AG08396 (cell line): ENCODE results near the gene MXI1.

Experiments used
- DNase-seq: peaks from one replicate; pipeline ENCODE4 v3.0.0; 2012; ENCODE audit warnings: low spot score, mixed read lengths

Gene MXI1

GRCh38 chr10:110274647-110275046, 67.2 kb downstream of the MXI1 start:
- no peak for DNase-seq

- no peak for DNase-seq
Measured at GRCh38 chr10:110275128-110275729, 67.8 kb downstream of the MXI1 start.

GRCh38 chr10:110276603-110277002, 69.2 kb downstream of the MXI1 start:
- DNase-seq: no peak

- no peak for DNase-seq
Measured at GRCh38 chr10:110277591-110277990, 70.2 kb downstream of the MXI1 start.

GRCh38 chr10:110278562-110279406, 71.4 kb downstream of the MXI1 start:
- no peak for DNase-seq

GRCh38 chr10:110279407-110279986, 72.1 kb downstream of the MXI1 start:
- peak; percentile 34 for DNase-seq

- DNase-seq: no peak
Measured at GRCh38 chr10:110284262-110284661, 76.9 kb downstream of the MXI1 start.

GRCh38 chr10:110285501-110285900, 78.1 kb downstream of the MXI1 start:
- no peak for DNase-seq

- no peak for DNase-seq
Measured at GRCh38 chr10:110286841-110287240, 79.4 kb downstream of the MXI1 start.

GRCh38 chr10:110296966-110297365, 89.6 kb downstream of the MXI1 start:
- DNase-seq: no peak

GRCh38 chr10:110300486-110300986, 93.1 kb downstream of the MXI1 start:
- no peak for DNase-seq

- DNase-seq: no peak
Measured at GRCh38 chr10:110303681-110304080, 96.3 kb downstream of the MXI1 start.

- peak; percentile 67 for DNase-seq
Measured at GRCh38 chr10:110304394-110304779, 97.0 kb downstream of the MXI1 start.

- peak; percentile 97 for DNase-seq
Measured at GRCh38 chr10:110304780-110305421, 97.5 kb downstream of the MXI1 start, which contains the start of gene SMNDC1. TSS of gene SMNDC1 (minus strand) at chr10:110304920. CDS start at chr10:110303587, 1,333 bp downstream.

- DNase-seq: peak; percentile 60
Measured at GRCh38 chr10:110305767-110306451, 98.5 kb downstream of the MXI1 start.

GRCh38 chr10:110306452-110306768, 99.0 kb downstream of the MXI1 start:
- no peak for DNase-seq

GRCh38 chr10:110307805-110308204, 100.4 kb downstream of the MXI1 start:
- DNase-seq: no peak

GRCh38 chr10:110310741-110311140, 103.3 kb downstream of the MXI1 start:
- no peak for DNase-seq

- peak; percentile 52 for DNase-seq
Measured at GRCh38 chr10:110311357-110311949, 104.0 kb downstream of the MXI1 start.

- DNase-seq: no peak
Measured at GRCh38 chr10:110312206-110312605, 104.8 kb downstream of the MXI1 start.

GRCh38 chr10:110313674-110314073, 106.3 kb downstream of the MXI1 start:
- no peak for DNase-seq
